GM12891 (cell line): ENCODE data around the gene JPH3.

Experiments used
- DNase-seq: peaks from one replicate; pipeline ENCODE4 v3.0.0; 2011; ENCODE audit warnings: low spot score; ENCODE audit not compliant: insufficient read length
- FAIRE-seq: peaks from 2 replicates; lab custom pipeline; 2011; peaks lifted over from hg19 to GRCh38; lab: Jason Lieb, UNC
- PAX5 ChIP-seq: IDR thresholded peaks from 2 replicates; pipeline ENCODE4 v1.6.1; 2011; ENCODE audit warnings: low read length, moderate library complexity, mild to moderate bottlenecking; ENCODE audit not compliant: insufficient read depth, severe bottlenecking
- POLR2A ChIP-seq: IDR thresholded peaks from 2 replicates; pipeline ENCODE4 v1.6.1; 2011; ENCODE audit warnings: low read depth, low read length, control low read depth
- POLR2AphosphoS5 ChIP-seq: IDR thresholded peaks from 2 replicates; pipeline ENCODE4 v1.6.1; 2011; ENCODE audit warnings: low read depth, low read length, control low read depth
- POU2F2 ChIP-seq: IDR thresholded peaks from 2 replicates; pipeline ENCODE4 v1.6.1; 2011; ENCODE audit warnings: low read depth, mild to moderate bottlenecking, control low read depth, low read length, moderate library complexity
- SPI1 ChIP-seq: IDR thresholded peaks from 2 replicates; pipeline ENCODE4 v1.6.1; 2011; ENCODE audit warnings: low read depth, low read length, control low read depth
- TAF1 ChIP-seq: IDR thresholded peaks from 2 replicates; pipeline ENCODE4 v1.6.1; 2011; ENCODE audit warnings: low read depth, low read length, control low read depth

JPH3 gene

DNA sequence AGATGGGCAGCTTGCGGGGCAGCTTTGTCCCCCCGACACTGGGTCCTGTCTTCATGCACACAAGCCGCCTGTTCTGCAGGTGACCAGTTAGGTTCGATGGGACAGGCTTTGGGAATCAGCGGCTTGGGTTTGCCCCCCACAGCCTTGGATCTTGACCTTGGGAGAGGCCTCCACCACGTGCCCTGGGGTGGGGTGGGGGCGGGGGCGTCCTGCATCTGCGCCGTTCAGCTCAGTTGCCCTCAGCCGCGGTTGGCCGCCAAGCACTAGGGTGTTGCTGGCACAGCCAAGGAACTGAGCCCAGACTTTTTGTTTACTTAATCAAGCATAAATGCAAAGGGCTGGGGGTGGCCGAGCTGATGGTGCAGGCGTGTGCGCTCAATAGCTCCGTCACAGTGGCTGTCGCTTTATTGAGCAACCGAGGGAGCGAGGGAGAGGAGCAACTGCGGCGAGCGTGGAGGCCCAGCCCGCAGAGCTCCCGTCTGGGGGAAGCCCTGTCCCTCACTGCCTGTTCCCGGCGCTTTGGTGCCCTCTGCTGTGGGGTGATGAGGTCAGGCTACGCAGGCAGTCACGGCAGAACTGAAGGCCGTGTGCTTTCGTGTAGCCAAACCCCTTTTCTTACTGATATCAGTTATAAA lies 33.9 kb downstream of the JPH3 start:
- FAIRE-seq (peak; percentile 91), DNase-seq (peak; percentile 92)
- TF ChIP-seq TAF1 = no peak
- no peak for TF ChIP-seq PAX5
- TF ChIP-seq POLR2AphosphoS5 = no peak
- no peak for TF ChIP-seq SPI1
- no peak for TF ChIP-seq POLR2A
- TF ChIP-seq POU2F2 = no peak

- TF ChIP-seq POLR2A (no peak), POU2F2 (no peak), POLR2AphosphoS5 (no peak), PAX5 (no peak), SPI1 (no peak), TAF1 (no peak)
- FAIRE-seq (no peak), DNase-seq (no peak)
Measured at GRCh38 chr16:87636741-87637140, 34.4 kb downstream of the JPH3 start.

GRCh38 chr16:87637357-87637756 lies 35.0 kb downstream of the JPH3 start:
- no peak for FAIRE-seq
- DNase-seq = no peak
- TF ChIP-seq POU2F2 (no peak), POLR2A (no peak), SPI1 (no peak), TAF1 (no peak), PAX5 (no peak), POLR2AphosphoS5 (no peak)

DNA sequence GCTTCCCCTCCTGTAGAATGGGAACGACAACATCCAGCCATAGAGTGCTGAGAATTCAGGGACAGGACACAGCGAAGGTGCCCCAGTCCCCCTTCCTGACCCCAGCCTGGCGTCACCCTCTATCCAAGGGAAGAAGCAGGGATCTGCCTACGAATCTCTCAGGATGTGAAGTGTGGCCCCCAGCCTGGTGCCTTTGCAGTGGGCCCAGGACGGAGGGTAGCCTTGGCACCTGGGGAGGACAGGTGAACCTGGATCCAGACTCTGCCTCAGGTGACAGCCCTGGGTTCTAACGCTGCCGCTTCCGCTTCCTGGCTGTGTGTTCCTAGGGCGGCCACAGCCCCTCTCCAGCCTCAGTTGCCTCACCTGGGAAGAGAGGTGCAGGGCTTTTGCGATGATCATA lies 36.4 kb downstream of the JPH3 start:
- no peak for FAIRE-seq
- DNase-seq = no peak
- TF ChIP-seq SPI1 (no peak), POU2F2 (no peak), POLR2A (no peak), TAF1 (no peak), PAX5 (no peak), POLR2AphosphoS5 (no peak)

DNA sequence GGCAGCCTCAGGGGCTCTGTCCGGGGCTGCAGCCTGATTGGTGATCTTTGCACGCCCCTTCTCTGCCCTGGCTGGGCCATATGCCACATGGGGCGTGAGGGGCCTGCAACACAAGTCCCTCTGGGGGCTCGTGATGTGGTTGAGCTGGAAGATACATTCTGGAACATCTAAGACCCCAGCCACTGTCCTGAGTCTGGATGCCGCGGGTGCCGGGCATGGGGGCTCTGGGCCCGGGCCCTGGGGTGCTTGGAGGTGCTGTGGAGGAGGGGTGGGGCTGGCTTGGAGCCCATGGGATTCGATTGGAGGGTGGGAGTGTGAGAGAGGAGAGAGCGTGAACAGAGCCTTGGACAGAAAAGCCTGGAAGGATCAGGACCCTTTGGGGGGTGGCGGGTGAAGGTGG lies 39.4 kb downstream of the JPH3 start:
- no peak for DNase-seq
- no peak for TF ChIP-seq SPI1
- no peak for TF ChIP-seq POU2F2
- TF ChIP-seq TAF1 = no peak
- TF ChIP-seq PAX5 = no peak
- no peak for TF ChIP-seq POLR2A
- no peak for TF ChIP-seq POLR2AphosphoS5
- no peak for FAIRE-seq

DNA sequence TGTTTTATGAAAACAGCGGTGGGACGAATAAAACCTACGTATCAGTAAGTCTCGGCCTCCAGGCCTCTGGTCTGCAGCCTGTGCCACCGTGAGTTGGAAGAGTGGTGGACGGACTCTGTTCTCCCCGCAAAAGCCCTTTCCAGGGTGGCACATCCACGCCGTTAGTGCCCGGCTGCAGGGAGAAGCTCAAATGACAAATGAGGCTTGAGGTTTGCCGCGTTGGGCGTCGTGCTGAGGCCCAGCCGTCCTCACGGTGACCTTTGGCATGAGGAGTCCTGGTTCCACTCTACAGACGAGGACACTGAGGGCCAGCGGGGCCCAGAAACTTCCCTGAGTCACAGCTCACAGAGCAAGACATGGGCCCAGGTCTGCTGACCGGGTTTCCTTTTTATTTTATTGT lies 40.2 kb downstream of the JPH3 start:
- TF ChIP-seq TAF1 = no peak
- no peak for TF ChIP-seq POLR2AphosphoS5
- no peak for TF ChIP-seq POLR2A
- TF ChIP-seq PAX5 = no peak
- no peak for TF ChIP-seq POU2F2
- no peak for TF ChIP-seq SPI1
- FAIRE-seq (no peak), DNase-seq (no peak)

GRCh38 chr16:87644186-87644585 lies 41.9 kb downstream of the JPH3 start:
- TF ChIP-seq TAF1 (no peak), PAX5 (no peak), SPI1 (no peak), POLR2A (no peak), POU2F2 (no peak), POLR2AphosphoS5 (no peak)
- DNase-seq (no peak), FAIRE-seq (no peak)

DNA sequence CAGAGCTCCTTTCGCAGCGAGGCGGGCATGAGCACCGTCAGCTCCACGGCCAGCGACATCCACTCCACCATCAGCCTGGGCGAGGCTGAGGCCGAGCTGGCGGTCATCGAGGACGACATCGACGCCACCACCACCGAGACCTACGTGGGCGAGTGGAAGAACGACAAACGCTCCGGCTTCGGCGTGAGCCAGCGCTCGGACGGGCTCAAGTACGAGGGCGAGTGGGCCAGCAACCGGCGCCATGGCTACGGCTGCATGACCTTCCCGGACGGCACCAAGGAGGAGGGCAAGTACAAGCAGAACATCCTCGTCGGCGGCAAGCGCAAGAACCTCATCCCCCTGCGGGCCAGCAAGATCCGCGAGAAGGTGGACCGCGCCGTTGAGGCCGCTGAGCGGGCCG lies 42.3 kb downstream of the JPH3 start:
- TF ChIP-seq TAF1 (no peak), POLR2A (no peak), POU2F2 (no peak), POLR2AphosphoS5 (no peak), SPI1 (no peak), PAX5 (no peak)
- FAIRE-seq (no peak), DNase-seq (no peak)

DNA sequence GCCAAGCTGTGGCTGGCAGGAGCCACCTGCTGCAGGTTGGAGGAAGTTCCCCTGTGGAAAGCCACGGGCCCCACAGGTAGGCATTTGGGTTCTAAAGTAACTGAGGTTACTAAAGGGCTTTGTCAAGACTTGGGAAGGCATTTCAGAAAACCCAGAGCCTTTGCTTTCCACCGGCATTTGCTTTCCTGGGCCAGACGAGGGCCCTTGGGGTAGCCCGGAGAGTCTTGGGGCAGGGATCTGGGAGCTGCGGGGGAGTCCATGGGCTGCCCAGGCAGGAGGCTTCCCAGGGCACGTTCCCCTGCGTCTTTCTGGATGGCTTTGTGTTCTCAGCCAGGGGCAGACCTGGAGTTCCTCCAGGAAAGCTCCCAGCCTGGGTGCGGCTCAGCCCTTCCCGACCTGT lies 43.5 kb downstream of the JPH3 start:
- DNase-seq = no peak
- TF ChIP-seq POU2F2 (no peak), POLR2AphosphoS5 (no peak), TAF1 (no peak), POLR2A (no peak), SPI1 (no peak), PAX5 (no peak)
- FAIRE-seq = no peak

- FAIRE-seq (no peak), DNase-seq (no peak)
- no peak for TF ChIP-seq SPI1
- TF ChIP-seq TAF1 = no peak
- no peak for TF ChIP-seq PAX5
- no peak for TF ChIP-seq POLR2A
- no peak for TF ChIP-seq POU2F2
- no peak for TF ChIP-seq POLR2AphosphoS5
Measured at GRCh38 chr16:87647431-87648185, 45.3 kb downstream of the JPH3 start.

DNA sequence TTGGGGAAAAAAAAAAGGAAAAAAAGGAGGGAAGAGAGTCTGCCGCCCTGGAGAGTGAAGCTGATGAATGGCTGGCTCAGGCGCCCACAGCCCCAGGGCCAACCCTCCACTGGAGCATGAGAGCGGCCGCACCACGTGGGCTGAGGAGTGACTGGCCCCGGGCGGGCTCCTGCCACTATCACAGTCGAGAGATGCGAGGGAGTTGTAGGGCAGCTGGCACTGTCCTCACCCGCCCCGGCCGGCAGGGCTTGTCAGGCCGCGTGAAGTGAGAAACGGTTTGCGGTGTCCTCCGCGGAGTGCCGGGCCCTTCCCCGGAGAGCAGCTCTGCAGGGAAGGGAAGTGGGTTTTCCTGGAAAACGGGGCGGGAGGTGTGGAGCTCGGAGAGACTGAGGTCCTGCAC lies 45.9 kb downstream of the JPH3 start:
- no peak for FAIRE-seq
- no peak for DNase-seq
- no peak for TF ChIP-seq SPI1
- TF ChIP-seq TAF1 = no peak
- TF ChIP-seq POLR2AphosphoS5 = no peak
- no peak for TF ChIP-seq POLR2A
- no peak for TF ChIP-seq POU2F2
- TF ChIP-seq PAX5 = no peak
